ENCODE data around the gene IFNAR2. TPM values are rescaled to one million over a fixed set of nuclear protein-coding genes. Genes with fewer than 3 reads are reported as not detected.
"Not testable (repeated sequence)": the region's sequence is repeated elsewhere in the genome, so short reads cannot be mapped to it uniquely, and the experiment has no call there.

The IFNAR2 gene
- total RNA-seq, 1 experiment from 2014 or later, result 5.1 TPM

DNA sequence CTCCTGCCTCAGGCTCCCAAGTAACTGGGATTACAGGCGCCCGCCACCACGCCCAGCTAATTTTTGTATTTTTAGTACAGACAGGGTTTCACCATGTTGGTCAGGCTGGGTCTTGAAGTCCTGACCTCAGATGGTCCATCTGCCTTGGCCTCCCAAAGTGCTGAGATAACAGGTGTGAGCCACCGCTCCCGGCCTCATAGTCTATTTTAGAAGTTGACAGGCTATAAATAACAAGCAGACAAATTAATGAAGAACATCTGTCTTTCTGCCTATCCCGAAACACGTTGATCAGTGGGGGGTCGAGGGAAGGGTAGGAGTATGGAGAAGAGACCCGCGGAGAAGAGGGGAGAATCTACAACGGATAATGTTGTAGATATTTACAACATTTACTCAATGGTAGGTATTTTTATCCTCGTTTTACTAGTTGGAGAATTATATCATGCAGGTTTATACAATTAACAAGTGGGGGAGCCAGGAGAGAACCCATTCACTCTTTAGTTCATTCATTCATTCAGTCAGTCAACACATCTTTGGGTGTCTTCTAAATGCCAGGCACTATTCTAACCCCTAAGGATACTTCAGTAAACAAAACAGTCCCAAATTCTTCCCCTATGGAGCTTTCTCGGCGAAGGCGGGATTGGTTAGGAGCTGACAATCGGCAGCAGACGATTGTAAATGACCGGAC, 497 bp upstream of the IFNAR2 start:
- H3K4me3 ChIP-seq, result peak overlapping the region; percentile 95
- DNase-seq (ENCODE audit: low read depth in 1 of 2, low spot score in 2 of 2), result peak; percentile 13 to 36
- no peaks in the 10 kb centered on the region for H3K9me3 ChIP-seq (replicated peaks)
- peaks cover 8% of the 10 kb centered on the region; the same call in 1 of the 2 replicates for H3K4me1 ChIP-seq (replicated peaks)
- H3K36me3 ChIP-seq, result peaks cover 4% of the 10 kb centered on the region
- H3K27me3 ChIP-seq (replicated peaks), result no peaks in the 10 kb centered on the region
- H3K27ac ChIP-seq, result no peak overlapping the region

DNA sequence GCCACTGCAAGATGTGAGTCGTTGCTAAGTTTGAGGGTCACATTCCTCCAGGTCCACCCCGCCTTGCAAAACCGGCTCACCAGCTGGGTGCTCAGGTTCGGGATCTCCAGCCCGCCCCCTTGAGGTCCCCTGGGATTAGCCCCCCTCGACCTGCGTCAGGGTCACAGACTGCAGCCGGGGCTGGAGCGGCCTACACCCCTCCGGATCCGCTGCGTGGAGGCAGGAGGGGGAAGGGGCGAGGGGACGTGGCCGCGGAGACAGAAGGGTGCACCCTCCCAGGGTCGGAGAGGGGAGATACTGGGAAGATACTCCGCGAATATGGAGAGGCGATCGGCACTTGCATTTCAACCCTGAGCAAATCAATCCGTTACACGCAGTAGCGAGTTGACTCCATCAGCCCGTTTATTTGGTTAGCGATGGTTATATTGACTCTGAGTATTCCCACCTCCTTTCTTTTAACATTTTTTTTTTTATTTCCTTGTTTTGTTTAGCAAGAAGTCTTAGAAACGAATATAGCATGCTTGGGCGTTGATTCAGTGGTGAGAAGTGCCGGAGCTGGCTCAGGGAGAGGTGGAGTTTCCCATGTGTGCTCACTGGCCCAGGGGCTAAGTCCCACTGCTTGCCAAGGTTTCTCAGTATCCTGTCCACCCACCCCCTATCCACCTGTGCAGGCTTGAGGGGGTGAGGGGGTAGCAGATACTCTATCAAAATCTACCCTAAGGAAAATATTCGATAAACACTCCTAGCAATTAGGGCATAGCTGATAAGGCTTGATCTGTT, 997 bp downstream of the IFNAR2 start:
- Histone ChIP-seq H3K4me1 (replicated peaks) (peaks cover 8% of the 10 kb centered on the region; the same call in 1 of the 2 replicates), H3K4me3 (peak overlapping the region; percentile 95), H3K27me3 (replicated peaks) (no peaks in the 10 kb centered on the region), H3K9me3 (replicated peaks) (no peaks in the 10 kb centered on the region), H3K27ac (no peak overlapping the region; the same call in 1 of the 2 replicates), H3K36me3 (peaks cover 4% of the 10 kb centered on the region)
- DNase-seq (ENCODE audit: low read depth in 1 of 2, low spot score in 2 of 2), result peak; percentile 46 to 59

DNA sequence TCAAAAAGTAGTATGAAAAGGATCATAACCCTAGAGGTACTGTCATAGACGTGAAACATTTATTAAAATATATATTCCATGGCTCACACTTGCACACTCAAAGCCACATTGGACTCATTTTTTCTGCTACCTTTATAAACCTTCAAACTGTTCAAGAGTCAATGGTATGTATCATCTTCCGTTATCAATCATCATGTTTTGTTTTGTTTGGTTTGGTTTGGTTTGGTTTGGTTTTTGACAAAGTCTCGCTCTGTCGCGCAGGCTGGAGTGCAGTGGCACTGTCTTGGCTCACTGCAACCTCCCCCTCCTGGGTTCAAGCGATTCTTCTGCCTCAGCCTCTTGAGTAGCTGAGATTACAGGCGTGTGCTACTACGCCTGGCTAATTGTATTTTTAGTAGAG, 1.8 kb downstream of the IFNAR2 start:
- no peak for DNase-seq (ENCODE audit: low read depth in 1 of 2, low spot score in 2 of 2)
- Histone ChIP-seq H3K36me3 (peaks cover 4% of the 10 kb centered on the region), H3K9me3 (replicated peaks) (no peaks in the 10 kb centered on the region), H3K27ac (no peak overlapping the region), H3K27me3 (replicated peaks) (no peaks in the 10 kb centered on the region), H3K4me3 (no peak overlapping the region), H3K4me1 (replicated peaks) (peaks cover 8% of the 10 kb centered on the region; the same call in 1 of the 2 replicates)

DNA sequence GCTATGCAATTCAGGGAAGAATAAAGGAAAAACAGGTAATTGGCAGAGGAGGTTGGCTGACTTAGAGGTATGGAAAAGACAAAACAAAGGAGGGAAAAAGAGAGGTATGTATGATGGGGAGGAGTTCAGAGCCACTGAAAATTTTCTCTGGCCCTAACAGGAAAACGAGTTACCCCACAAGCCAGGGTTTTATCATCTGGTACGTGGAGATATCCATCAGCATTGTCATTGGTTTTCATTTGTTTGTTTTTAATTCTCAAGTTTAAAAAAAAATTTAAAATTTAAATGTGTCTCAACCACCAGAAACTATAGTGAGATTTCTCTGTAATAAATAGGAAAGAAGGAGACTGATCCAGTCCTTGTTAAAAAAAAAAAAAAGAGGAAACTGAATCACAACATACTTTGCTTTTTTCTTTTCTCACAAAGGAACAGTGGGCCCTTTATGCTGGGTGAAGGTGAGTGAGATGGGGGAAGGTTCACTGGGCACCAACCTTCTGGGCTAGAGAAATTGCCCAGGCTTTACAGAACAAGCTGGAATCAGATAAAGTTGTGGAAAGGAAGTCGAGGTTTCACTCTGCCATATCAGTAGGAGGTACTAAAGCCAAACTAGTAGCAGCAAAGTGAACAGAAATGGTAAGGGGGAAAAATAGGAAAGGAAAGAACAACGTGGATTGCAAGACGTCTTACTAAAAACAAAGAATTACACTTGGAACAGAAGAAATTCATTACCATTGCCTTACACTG, 2.7 kb downstream of the IFNAR2 start:
- Histone ChIP-seq H3K4me1 (replicated peaks) (peaks cover 7% of the 10 kb centered on the region; the same call in 1 of the 2 replicates), H3K27me3 (replicated peaks) (no peaks in the 10 kb centered on the region), H3K9me3 (replicated peaks) (no peaks in the 10 kb centered on the region), H3K4me3 (no peak overlapping the region), H3K27ac (no peak overlapping the region), H3K36me3 (peaks cover 4% of the 10 kb centered on the region)
- no peak for DNase-seq (ENCODE audit: low read depth in 1 of 2, low spot score in 2 of 2)

DNA sequence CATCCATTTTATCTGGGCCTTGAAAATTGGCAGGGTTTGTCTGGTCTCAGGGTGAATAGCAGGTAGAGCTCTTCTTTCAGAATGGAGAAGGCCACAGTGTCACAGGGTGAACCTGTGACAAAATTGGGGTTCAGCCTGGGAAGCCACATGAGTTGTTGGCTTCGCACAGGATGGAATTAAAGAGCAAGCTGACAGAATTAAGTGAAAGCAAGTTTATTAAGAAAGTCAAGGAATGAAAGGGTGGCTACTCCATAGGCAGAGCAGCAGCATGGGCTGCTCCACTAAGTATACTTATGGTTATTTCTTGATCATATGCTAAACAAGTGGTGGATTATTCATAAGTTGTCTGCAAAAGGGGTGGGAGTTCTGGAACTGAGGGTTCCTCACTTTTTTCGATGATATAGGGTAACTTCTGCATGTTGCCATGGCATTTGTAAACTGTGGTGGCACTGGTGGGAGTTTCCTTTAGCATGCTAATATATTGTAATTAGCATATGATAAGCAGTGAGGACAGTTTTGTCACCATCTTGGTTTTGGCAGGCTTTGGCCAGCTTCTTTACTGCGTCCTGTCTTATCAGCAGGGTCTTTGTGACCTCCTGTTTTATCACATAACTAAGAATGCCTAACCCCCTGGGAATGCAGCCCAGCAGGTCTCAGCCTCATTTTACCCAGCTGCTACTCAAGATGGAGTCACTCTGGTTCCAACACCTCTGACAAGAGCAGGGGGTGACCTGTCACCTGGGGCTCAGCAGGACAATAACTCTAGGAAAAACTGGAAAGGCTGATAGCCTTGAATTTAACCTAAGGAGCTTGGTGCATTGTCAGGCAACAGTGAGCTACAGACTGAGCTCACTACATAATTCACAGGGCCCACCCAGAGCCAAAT, 5.1 kb downstream of the IFNAR2 start:
- DNase-seq (ENCODE audit: low read depth in 1 of 2, low spot score in 2 of 2), result no peak
- H3K27me3 ChIP-seq (replicated peaks), result no peaks in the 10 kb centered on the region
- no peak overlapping the region for H3K27ac ChIP-seq
- 0 out of 2 replicates have a peak, but pooled peaks cover 3% of the 10 kb centered on the region for H3K4me1 ChIP-seq (replicated peaks)
- H3K36me3 ChIP-seq, result peaks cover 3% of the 10 kb centered on the region
- H3K9me3 ChIP-seq (replicated peaks), result no peaks in the 10 kb centered on the region
- no peak overlapping the region for H3K4me3 ChIP-seq

DNA sequence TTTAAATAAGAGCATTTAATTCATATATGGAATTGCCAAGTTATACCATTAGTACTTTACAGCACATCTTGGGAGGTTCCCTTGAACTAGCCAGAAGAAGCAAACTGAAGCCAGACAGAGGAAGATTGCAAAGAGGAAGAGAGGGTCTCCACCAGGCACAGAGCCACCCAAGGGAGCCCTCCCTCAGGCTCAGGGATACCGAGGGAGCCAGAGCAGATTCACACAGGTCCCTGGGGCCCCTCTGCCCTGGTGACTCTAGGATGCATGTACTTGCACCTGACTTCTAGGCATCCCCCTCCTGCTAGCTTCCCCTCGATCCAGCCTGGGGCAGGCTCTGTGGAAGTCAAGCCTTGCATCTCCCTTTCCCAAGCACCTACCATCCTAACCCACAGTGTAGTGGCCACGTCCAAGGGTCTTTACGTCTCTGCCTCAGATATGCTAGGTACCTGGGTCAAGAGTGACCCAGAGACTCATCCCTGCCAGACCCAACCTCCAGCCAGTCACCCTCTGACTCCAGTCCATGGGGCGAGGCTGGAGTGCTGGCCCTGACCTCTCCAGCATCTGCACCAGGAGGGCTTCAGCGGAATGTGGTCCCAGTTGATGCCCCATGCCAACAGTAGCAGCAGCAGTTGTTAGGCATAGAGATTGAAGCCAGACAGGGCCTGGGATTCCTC, 6.4 kb downstream of the IFNAR2 start:
- no peaks in the 10 kb centered on the region; the same call in 1 of the 2 replicates for H3K36me3 ChIP-seq
- H3K4me3 ChIP-seq, result no peak overlapping the region
- H3K9me3 ChIP-seq (replicated peaks), result no peaks in the 10 kb centered on the region
- H3K4me1 ChIP-seq (replicated peaks), result 0 out of 2 replicates have a peak, but pooled peaks cover 3% of the 10 kb centered on the region
- no peak overlapping the region for H3K27ac ChIP-seq
- H3K27me3 ChIP-seq (replicated peaks), result no peaks in the 10 kb centered on the region
- DNase-seq (ENCODE audit: low read depth in 1 of 2, low spot score in 2 of 2), result no peak

DNA sequence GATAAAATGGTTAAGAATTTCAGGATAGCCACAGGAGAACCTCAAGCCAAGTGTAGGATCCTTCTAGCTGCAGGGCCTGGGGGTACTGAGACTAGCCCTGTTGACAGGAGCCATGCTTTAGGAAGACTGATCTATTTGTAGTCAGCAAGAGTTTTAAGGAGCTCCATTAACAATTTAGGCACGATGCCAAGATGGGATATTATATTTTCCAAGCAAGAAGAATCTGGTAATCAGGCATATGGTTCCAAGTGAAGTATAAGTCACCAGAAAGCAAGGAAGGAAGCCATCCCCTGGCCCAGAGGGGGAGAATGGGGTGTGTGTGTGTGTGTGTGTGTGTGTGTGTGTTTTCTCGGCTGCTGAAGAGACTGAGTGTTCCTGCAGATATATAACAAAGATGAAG, 7.0 kb downstream of the IFNAR2 start:
- Histone ChIP-seq H3K27me3 (replicated peaks) (no peaks in the 10 kb centered on the region), H3K9me3 (replicated peaks) (no peaks in the 10 kb centered on the region), H3K4me3 (no peak overlapping the region), H3K27ac (no peak overlapping the region), H3K4me1 (replicated peaks) (0 out of 2 replicates have a peak, but pooled peaks cover 3% of the 10 kb centered on the region), H3K36me3 (no peaks in the 10 kb centered on the region; the same call in 1 of the 2 replicates)
- DNase-seq (ENCODE audit: low read depth in 1 of 2, low spot score in 2 of 2), result no peak

DNA sequence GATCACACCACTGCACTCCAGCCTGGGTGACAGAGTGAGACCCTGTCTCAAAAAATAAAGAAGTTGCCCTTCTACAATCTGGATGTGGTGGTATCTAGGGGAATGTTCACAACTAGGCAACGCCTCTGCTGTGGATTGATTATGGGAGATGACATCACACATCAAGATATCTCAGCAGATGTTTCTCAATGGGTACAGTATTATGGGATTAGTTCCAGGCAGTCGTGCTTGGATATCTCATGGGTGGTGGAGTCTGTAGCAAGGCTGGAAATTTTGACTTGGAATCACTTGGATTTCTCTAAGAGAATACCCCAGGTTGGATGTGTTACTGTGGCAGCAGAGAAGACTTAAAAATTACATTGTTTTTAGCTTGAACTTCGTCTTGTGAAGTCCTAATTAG, 7.7 kb downstream of the IFNAR2 start:
- no peak overlapping the region for H3K4me3 ChIP-seq
- DNase-seq (ENCODE audit: low read depth in 1 of 2, low spot score in 2 of 2), result no peak

DNA sequence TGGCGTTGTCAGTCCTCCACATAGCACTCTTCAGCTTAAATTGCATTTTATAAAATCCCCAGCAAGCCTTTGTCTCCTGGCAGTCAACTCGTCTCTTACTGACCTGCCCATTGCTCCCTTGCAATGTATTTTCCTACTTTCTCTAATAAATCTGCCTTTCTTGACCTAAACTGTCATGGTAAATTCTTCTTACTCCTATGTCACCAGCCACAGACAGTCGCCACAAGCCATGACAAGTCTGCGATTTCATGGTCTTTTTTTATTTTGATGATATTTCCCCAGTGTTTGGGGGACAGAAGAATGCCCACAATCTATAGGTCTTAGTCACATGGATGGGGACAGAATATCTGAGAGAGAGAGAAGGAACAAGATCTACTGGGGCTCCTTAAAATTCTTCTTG, 8.4 kb downstream of the IFNAR2 start:
- Histone ChIP-seq H3K27me3 (replicated peaks) (no peaks in the 10 kb centered on the region), H3K9me3 (replicated peaks) (no peaks in the 10 kb centered on the region), H3K27ac (no peak overlapping the region), H3K4me3 (no peak overlapping the region), H3K36me3 (no peaks in the 10 kb centered on the region), H3K4me1 (replicated peaks) (0 out of 2 replicates have a peak, but pooled peaks cover 3% of the 10 kb centered on the region)
- no peak for DNase-seq (ENCODE audit: low read depth in 1 of 2, low spot score in 2 of 2)

More for the DNA sequence above, 7.7 kb downstream of the IFNAR2 start:
- Histone ChIP-seq H3K36me3 (no peaks in the 10 kb centered on the region), H3K27me3 (replicated peaks) (no peaks in the 10 kb centered on the region), H3K9me3 (replicated peaks) (no peaks in the 10 kb centered on the region), H3K4me1 (replicated peaks) (0 out of 2 replicates have a peak, but pooled peaks cover 3% of the 10 kb centered on the region), H3K27ac (no peak overlapping the region)

DNA sequence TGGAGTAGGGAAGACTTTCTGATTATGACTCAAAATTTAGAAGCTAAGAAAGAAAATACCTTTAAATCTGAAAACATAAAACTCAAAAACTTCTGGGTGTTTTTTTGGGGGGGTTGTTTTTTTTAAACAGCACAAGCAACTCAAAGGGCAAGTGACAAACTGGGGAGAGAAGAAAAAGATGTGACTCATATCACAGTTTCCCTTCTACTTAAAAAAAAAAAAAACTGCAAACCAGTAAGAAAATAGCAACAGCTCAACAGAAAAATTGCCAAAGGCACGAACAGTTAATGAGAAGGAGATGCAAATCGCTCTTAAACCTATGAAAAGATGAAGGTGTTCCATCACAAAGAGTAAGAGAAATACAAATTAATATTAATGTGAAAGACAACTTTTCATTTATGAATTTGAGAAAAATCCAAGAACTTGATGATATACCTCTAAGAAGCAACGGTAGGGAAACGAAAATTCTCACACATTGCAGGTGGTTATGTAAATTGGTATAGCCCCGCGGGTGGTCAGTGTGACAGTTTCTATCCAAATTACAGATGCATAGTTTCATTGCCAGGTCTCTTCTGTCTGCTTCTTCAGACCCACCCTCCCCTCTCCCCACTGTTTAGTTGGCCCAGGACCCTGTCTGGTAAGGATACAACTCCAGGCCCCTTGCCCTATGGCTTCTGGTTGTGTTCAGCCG, 9.0 kb downstream of the IFNAR2 start:
- H3K36me3 ChIP-seq, result no peaks in the 10 kb centered on the region
- H3K9me3 ChIP-seq (replicated peaks), result no peaks in the 10 kb centered on the region
- no peak overlapping the region for H3K27ac ChIP-seq
- H3K4me1 ChIP-seq (replicated peaks), result 0 out of 2 replicates have a peak, but pooled peaks cover 3% of the 10 kb centered on the region
- no peak for DNase-seq (ENCODE audit: low read depth in 1 of 2, low spot score in 2 of 2)
- H3K27me3 ChIP-seq (replicated peaks), result no peaks in the 10 kb centered on the region
- H3K4me3 ChIP-seq, result no peak overlapping the region

DNA sequence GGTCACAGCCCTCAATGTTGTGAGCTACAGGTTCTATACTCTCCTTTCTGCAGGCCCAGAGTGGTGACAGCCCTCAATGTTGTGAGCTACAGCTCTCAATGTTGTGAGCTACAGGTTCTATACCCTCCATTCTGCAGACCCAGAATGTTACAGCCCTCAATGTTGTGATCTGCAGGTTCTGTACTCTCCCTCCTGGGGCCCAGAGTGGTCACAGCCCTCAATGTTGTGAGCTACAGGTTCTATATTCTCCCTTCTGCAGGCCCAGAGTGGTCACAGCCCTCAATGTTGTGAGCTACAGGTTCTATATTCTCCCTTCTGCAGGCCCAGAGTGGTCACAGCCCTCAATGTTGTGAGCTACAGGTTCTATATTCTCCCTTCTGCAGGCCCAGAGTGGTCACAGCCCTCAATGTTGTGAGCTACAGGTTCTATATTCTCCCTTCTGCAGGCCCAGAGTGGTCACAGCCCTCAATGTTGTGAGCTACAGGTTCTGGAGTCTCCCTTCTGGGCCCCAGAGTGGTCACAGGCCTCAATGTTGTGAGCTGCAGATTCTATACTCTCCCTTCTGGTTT, 9.9 kb downstream of the IFNAR2 start:
- H3K4me3 ChIP-seq; H3K27ac ChIP-seq; H3K36me3 ChIP-seq; H3K27me3 ChIP-seq (replicated peaks); H3K9me3 ChIP-seq (replicated peaks); DNase-seq (ENCODE audit: low read depth in 1 of 2, low spot score in 2 of 2); H3K4me1 ChIP-seq (replicated peaks): not testable (repeated sequence)

DNA sequence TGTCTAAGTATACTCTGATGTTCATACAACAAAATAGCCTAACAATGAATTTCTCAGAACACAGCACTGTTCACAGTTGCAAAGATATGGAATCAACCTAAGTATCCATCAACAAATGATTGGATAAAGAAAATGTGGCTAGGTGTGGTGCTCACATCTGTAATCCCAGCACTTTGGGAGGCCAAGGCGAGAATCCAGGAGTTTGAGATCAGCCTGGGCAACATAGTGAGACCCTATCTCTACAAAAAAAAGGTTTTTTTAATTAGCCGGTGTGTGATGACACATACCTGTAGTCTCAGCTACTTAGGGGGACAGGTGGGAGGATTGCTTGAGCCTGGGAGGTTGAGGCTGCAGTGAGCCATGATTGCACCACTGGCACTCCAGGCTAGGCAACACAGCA, 10.7 kb downstream of the IFNAR2 start:
- Histone ChIP-seq H3K4me3 (no peak overlapping the region), H3K27ac (no peak overlapping the region), H3K36me3 (peaks cover 9% of the 10 kb centered on the region), H3K9me3 (replicated peaks) (no peaks in the 10 kb centered on the region), H3K27me3 (replicated peaks) (no peaks in the 10 kb centered on the region), H3K4me1 (replicated peaks) (0 out of 2 replicates have a peak, but pooled peaks cover 3% of the 10 kb centered on the region)
- no peak for DNase-seq (ENCODE audit: low read depth in 1 of 2, low spot score in 2 of 2)
